ENCODE measurements around the gene OR52A5. TPM values are rescaled to one million over a fixed set of nuclear protein-coding genes. Genes with fewer than 3 reads are reported as not detected.

Gene OR52A5
- total and polyA plus RNA-seq, 2 of the 13 experiments (the other 11 are each of a cell fraction or from before 2014, with no cell fraction given): not detected

DNA sequence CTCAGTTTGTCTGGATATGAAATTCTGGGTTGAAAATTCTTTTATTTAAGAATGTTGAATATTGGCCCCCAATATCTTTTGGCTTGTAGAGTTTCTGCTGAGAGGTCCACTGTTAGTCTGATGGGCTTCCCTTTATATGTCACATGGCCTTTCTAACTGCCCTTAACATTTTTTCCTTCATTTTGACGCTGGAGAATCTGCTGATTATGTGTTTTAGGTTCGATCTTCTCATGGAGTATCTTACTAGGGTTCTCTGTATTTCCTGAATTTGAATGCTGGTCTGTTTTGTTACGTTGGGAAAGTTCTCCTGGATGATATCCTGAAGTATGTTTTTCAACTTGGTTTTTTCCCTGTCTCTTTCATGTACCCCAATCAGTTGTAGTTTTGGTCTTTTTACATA is 22.8 kb downstream of the OR52A5 start:
- in situ Hi-C loops (cut with HindIII; ENCODE audit: extremely low pct_ligation_motif_present, low pct_unique_long_range_greater_than_20kb) (no loop called here), intact Hi-C loops (cut with micrococcal nuclease; ENCODE audit: unreplicated experiment) (no loop called here)
- Histone ChIP-seq H2AFZ (ENCODE audit: low read length) (no peak overlapping the region), H3K36me3 (replicated peaks in 1 of 2; ENCODE audit: control insufficient read depth in 1 of 2, insufficient read depth in 2 of 2, low read length in 2 of 2) (no peaks in the 10 kb centered on the region), H3K27me3 (ENCODE audit: control insufficient read depth in 1 of 2, insufficient read depth in 2 of 2, low read length in 2 of 2) (no peaks in the 10 kb centered on the region), H3K79me2 (ENCODE audit: insufficient read depth, low read length) (no peaks in the 10 kb centered on the region), H3K9ac (ENCODE audit: insufficient read depth, low read depth, low read length) (no peak overlapping the region), H3K4me1 (ENCODE audit: insufficient read depth, low read length) (no peaks in the 10 kb centered on the region), H3K27ac (ENCODE audit: extremely low read length, insufficient read depth, low read length) (no peak overlapping the region), H3K4me3 (replicated peaks in 1 of 3; ENCODE audit: insufficient read depth in 1 of 3, low read depth in 2 of 3, low read length in 3 of 3) (no peak overlapping the region), H3K4me2 (ENCODE audit: low read depth, low read length) (no peak overlapping the region), H4K20me1 (ENCODE audit: insufficient read depth, low read length) (no peaks in the 10 kb centered on the region), H3K9me3 (ENCODE audit: low read length) (no peaks in the 10 kb centered on the region)
- TF ChIP-seq HDAC2 (CRISPR knock-in tag; IDR thresholded peaks at IDR 0.05) (no peak), NFE2 (CRISPR knock-in tag; IDR thresholded peaks at IDR 0.05) (no peak), MAFK (conservative IDR thresholded peaks at IDR 0.05 in 1 of 2, IDR thresholded peaks at IDR 0.05 in 1 of 2; ENCODE audit: low read length in 2 of 2) (peak; percentile 46 to 59; a peak in 3 of 4 replicates)
- ChIA-PET CTCF (ENCODE audit: low intra/inter-chr PET ratio, low total read pairs) (no interaction called here), POLR2A (no interaction called here)
- 0% methylated on average over 3 of the region's 3 CpGs for WGBS (ENCODE audit: low lambda C conversion rate)
- ATAC-seq: no peak
- BruUV-seq (replicated peaks): no TSS peak
- DNase-seq (ENCODE audit: low spot score): no peak
- no peak for FAIRE-seq

DNA sequence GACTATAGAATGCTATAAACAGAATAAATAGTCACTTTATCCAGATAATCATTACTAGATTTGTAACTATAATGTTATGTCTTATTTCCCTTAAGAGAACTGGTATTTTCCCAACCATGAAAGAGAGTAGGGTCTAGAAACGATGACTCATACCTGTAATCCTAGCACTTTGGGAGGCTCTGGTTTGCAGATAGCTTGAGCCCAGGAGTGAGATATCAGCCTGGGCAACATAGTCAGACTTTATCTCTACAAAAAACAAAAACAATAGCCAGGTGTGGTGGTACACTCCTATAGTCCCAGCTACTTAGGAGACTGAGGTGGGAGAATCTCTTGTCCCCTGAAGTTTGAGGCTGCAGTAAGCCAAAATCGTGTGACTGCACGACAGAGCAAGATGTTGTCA is 30.9 kb downstream of the OR52A5 start:
- 0% methylated on average over 3 of the region's 3 CpGs for WGBS (ENCODE audit: low lambda C conversion rate)
- DNase-seq (ENCODE audit: low spot score) (no peak), ATAC-seq (no peak), FAIRE-seq (no peak)
- no peaks in the 10 kb centered on the region for H3K4me1 ChIP-seq (ENCODE audit: insufficient read depth, low read length)
- H3K36me3 ChIP-seq (replicated peaks in 1 of 2; ENCODE audit: control insufficient read depth in 1 of 2, insufficient read depth in 2 of 2, low read length in 2 of 2): no peaks in the 10 kb centered on the region
- ChIA-PET POLR2A (no interaction called here), CTCF (ENCODE audit: low intra/inter-chr PET ratio, low total read pairs) (no interaction called here)
- H3K9me3 ChIP-seq (ENCODE audit: low read length): no peaks in the 10 kb centered on the region
- H3K79me2 ChIP-seq (ENCODE audit: insufficient read depth, low read length): no peaks in the 10 kb centered on the region
- H3K4me2 ChIP-seq (ENCODE audit: low read depth, low read length): no peak overlapping the region
- intact Hi-C loops (cut with micrococcal nuclease; ENCODE audit: unreplicated experiment) (no loop called here), in situ Hi-C loops (cut with HindIII; ENCODE audit: extremely low pct_ligation_motif_present, low pct_unique_long_range_greater_than_20kb) (no loop called here)
- no peak overlapping the region for H3K4me3 ChIP-seq (replicated peaks in 1 of 3; ENCODE audit: insufficient read depth in 1 of 3, low read depth in 2 of 3, low read length in 3 of 3)
- no TSS peak for BruUV-seq (replicated peaks)
- no peaks in the 10 kb centered on the region for H4K20me1 ChIP-seq (ENCODE audit: insufficient read depth, low read length)
- no peak overlapping the region for H2AFZ ChIP-seq (ENCODE audit: low read length)
- H3K9ac ChIP-seq (ENCODE audit: insufficient read depth, low read depth, low read length): no peak overlapping the region
- H3K27ac ChIP-seq (ENCODE audit: extremely low read length, insufficient read depth, low read length): no peak overlapping the region
- peaks cover 0 to 10% of the 10 kb centered on the region in 2 experiments; a peak in 2 of 5 replicates for H3K27me3 ChIP-seq (ENCODE audit: control insufficient read depth in 1 of 2, insufficient read depth in 2 of 2, low read length in 2 of 2)
- TF ChIP-seq WIZ (CRISPR knock-in tag; IDR thresholded peaks at IDR 0.05) (no peak), ARNT2 (CRISPR knock-in tag; IDR thresholded peaks at IDR 0.05; ENCODE audit: low read depth) (no peak), PAX8 (CRISPR knock-in tag; IDR thresholded peaks at IDR 0.05; ENCODE audit: borderline replicate concordance) (no peak), U2AF1 (optimal IDR thresholded peaks at IDR 0.05; ENCODE audit: low read depth, low read length) (no peak), ZNF646 (CRISPR knock-in tag; IDR thresholded peaks at IDR 0.05) (no peak), PHF21A (CRISPR knock-in tag; IDR thresholded peaks at IDR 0.05) (no peak), ZNF317 (CRISPR knock-in tag; IDR thresholded peaks at IDR 0.05) (no peak), ZNF124 (CRISPR knock-in tag; IDR thresholded peaks at IDR 0.05) (no peak)
- TF ChIP-seq, protein P1, sequence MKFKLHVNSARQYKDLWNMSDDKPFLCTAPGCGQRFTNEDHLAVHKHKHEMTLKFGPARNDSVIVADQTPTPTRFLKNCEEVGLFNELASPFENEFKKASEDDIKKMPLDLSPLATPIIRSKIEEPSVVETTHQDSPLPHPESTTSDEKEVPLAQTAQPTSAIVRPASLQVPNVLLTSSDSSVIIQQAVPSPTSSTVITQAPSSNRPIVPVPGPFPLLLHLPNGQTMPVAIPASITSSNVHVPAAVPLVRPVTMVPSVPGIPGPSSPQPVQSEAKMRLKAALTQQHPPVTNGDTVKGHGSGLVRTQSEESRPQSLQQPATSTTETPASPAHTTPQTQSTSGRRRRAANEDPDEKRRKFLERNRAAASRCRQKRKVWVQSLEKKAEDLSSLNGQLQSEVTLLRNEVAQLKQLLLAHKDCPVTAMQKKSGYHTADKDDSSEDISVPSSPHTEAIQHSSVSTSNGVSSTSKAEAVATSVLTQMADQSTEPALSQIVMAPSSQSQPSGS (CRISPR knock-in tag; IDR thresholded peaks at IDR 0.05): no peak
